HUES6 (cell line): ENCODE data around the gene TSC22D4.

ENCODE experiments used
- H3K27ac ChIP-seq: 2 replicates; pipeline ENCODE4 v1.7.0; 2013; ENCODE audit warnings: low read depth, mild to moderate bottlenecking, low read length, inconsistent platforms
- H3K27me3 ChIP-seq: 2 replicates; pipeline ENCODE4 v1.6.1; 2013; ENCODE audit warnings: low read length; ENCODE audit not compliant: control insufficient read depth, insufficient read depth
- H3K36me3 ChIP-seq: 2 replicates; pipeline ENCODE4 v1.6.1; 2013; ENCODE audit warnings: low read length; ENCODE audit not compliant: control insufficient read depth, insufficient read depth
- H3K4me1 ChIP-seq: 2 replicates; pipeline ENCODE4 v1.6.1; 2013; ENCODE audit warnings: low read length; ENCODE audit not compliant: control insufficient read depth, insufficient read depth
- H3K4me3 ChIP-seq: 2 replicates; pipeline ENCODE4 v1.5.1; 2013; ENCODE audit warnings: low read depth, low read length
- H3K9ac ChIP-seq: one replicate; pipeline ENCODE4 v1.6.1; 2013; ENCODE audit warnings: mild to moderate bottlenecking, low read length
- H3K9me3 ChIP-seq: 2 replicates; pipeline ENCODE4 v1.6.1; 2013; ENCODE audit warnings: low read depth, low read length; ENCODE audit not compliant: control insufficient read depth, insufficient read depth

TSC22D4 gene

DNA sequence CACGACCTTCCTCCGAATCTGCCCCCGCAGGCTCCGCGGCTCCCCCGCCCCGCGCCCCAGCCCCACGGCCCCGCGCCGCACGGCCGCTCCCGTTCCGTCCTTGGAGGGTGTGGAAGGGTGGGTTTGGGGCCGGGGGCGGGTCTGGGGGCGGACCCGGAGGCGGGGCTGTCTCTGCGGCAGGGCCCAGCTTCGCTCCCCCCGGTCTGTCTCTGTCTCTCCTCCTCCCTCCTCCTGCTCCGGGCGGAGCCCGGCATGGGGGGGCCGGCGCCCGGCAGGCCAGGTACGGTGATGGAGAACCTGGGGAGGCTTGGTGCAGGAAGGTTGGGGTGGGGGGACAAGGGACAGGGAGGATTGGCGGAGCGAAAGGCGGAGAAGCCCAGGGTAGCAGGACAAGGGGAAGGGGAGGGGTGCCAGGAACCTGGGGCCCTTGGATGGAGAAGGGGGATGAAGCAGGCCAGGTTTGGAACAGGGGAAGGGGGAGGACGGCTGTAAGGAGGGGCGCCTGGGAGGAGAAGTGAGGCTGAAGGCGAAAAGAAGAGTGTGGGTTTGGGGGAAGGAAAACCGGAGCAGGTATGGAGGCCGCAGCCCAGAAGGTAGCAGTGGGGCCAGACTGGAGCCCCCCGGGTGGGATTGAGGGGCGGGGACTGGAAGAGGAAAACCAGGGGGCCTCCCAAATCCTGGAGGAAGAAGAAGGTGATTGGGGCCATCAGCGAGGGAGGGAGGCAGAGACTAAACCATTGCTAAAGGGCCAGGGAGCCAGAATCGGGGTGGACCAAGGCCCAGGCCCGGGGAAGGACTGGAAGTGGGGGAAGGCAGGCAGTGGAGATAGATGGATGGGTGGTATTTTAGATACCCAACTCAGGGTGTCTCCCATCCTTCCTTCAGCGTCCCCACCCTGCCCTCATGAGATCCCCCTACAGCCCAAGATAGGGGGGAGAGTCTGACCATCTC is 5.0 kb upstream of the TSC22D4 start, which contains the start of gene NYAP1:
Gene NYAP1 (plus strand): TSS at position 206 of the 951 bp plus-strand sequence. CDS start 1,385 bp downstream, outside the sequence.
- Histone ChIP-seq H3K4me3 (peak within 1 kb of the TSS; percentile 90), H3K36me3 (0 out of 2 replicates have a peak, but pooled peaks cover 4% of the 10 kb centered on the region), H3K9me3 (no peaks in the 10 kb centered on the region), H3K27me3 (no peaks in the 10 kb centered on the region; the same call in 1 of the 2 replicates), H3K4me1 (peaks cover 29% of the 10 kb centered on the region), H3K9ac (peak within 1 kb of the TSS; percentile 38), H3K27ac (no peak within 1 kb of the TSS)

DNA sequence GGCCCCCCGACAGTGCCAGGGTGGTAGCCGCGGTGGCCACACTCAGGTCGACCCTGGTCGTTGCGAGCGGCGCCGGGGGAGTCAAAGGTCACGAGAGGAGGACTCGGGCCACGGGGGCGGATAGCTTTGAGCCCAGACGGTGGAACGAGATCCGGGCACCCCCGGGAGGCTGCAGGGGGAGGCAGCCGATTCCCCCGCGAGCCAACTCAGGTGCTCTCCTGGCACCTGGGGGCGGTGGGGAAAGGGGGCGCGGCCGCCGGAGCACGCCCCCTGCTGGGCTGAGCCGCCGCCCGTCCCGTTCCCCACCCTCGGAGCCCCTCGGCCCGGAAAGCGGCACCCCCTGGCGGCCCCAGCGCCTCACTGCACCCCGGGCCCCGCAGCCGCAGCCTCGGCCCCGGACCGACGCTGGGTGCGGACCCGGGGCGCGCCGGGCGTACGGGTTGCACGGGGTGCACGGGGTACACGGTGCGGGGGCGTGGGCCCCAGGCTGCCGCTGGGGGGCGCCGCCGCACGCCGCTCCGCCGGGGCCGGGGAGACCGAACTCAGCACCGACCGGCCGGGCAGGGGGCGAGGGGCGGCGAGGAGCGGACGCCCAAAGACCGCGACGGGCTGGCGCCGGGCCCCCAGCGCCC is 4.2 kb upstream of the TSC22D4 start:
- Histone ChIP-seq H3K36me3 (no peaks in the 10 kb centered on the region), H3K4me1 (peaks cover 29% of the 10 kb centered on the region), H3K27ac (no peak overlapping the region), H3K4me3 (peak overlapping the region; percentile 90), H3K9me3 (no peaks in the 10 kb centered on the region), H3K9ac (peak overlapping the region; percentile 29), H3K27me3 (no peaks in the 10 kb centered on the region; the same call in 1 of the 2 replicates)

DNA sequence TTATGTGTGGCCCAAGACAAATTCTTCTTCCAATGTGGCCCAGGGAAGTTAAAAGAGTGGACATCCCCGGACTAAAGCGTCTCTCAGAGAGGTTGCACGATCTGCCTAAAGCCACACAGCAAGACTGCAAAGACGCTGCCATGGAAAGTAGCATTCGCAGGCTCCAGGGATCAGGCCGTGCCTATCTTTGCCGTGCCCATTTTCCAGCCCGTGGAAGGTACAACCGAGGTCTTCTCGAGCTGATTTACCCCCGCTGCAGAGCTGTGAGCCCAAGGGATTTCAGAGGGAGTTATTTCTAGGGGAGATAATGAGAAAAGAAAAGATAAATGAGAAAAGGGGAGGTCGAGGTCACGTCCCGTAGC is 3.7 kb upstream of the TSC22D4 start:
- Histone ChIP-seq H3K9ac (peak overlapping the region; percentile 29), H3K36me3 (no peaks in the 10 kb centered on the region), H3K27ac (no peak overlapping the region), H3K27me3 (no peaks in the 10 kb centered on the region; the same call in 1 of the 2 replicates), H3K4me1 (peaks cover 29% of the 10 kb centered on the region), H3K4me3 (peak overlapping the region; percentile 90), H3K9me3 (no peaks in the 10 kb centered on the region)

DNA sequence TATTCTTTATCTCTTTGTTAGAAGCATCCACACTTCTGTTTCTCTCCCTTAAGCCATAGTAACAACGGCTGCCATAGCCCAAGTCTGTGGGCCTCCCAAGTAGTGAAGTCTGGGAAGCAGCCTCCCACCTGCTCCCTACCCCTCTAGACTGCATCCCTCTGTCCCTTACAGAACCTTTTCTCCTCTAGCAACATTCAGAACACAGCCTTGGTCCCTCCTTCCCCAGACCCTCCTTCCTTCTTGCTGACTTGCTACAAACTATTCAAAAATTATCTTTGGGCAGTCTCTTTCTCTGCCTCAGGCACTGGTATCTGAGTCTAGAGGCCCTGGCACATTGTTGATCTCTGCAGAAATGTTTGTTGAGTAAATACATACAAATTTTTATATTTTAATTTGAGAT is 2.5 kb upstream of the TSC22D4 start:
- no peaks in the 10 kb centered on the region for H3K36me3 ChIP-seq
- no peaks in the 10 kb centered on the region for H3K9me3 ChIP-seq
- H3K27ac ChIP-seq: no peak overlapping the region
- no peak overlapping the region for H3K4me3 ChIP-seq
- H3K9ac ChIP-seq: no peak overlapping the region
- peaks cover 29% of the 10 kb centered on the region for H3K4me1 ChIP-seq
- H3K27me3 ChIP-seq: no peaks in the 10 kb centered on the region; the same call in 1 of the 2 replicates

DNA sequence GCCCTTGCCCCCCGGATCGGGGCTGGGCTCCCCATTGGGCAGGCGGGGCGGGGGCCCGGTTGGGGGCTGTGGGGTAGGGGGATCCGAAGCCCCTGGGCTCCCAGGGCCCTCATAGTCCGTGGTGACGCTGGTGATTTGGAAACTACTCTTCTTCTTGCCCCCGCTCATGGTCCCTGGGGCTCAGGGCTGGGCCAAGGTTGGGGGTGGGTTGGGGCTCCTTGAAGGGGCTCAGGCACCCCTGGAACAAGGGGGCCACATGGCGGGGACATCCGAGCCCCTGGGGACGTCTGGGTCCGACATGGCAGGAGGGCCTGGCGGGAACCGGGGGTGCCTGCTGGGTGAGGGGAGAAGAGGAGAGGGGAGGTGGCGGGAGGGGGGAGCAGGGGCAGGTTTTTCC is 1.1 kb downstream of the TSC22D4 start:
- peak overlapping the region; percentile 85 for H3K4me3 ChIP-seq
- no peaks in the 10 kb centered on the region; the same call in 1 of the 2 replicates for H3K27me3 ChIP-seq
- H3K9me3 ChIP-seq: no peaks in the 10 kb centered on the region
- no peaks in the 10 kb centered on the region; the same call in 1 of the 2 replicates for H3K36me3 ChIP-seq
- H3K9ac ChIP-seq: peak overlapping the region; percentile 63
- peaks cover 17% of the 10 kb centered on the region for H3K4me1 ChIP-seq
- H3K27ac ChIP-seq: no peak overlapping the region

DNA sequence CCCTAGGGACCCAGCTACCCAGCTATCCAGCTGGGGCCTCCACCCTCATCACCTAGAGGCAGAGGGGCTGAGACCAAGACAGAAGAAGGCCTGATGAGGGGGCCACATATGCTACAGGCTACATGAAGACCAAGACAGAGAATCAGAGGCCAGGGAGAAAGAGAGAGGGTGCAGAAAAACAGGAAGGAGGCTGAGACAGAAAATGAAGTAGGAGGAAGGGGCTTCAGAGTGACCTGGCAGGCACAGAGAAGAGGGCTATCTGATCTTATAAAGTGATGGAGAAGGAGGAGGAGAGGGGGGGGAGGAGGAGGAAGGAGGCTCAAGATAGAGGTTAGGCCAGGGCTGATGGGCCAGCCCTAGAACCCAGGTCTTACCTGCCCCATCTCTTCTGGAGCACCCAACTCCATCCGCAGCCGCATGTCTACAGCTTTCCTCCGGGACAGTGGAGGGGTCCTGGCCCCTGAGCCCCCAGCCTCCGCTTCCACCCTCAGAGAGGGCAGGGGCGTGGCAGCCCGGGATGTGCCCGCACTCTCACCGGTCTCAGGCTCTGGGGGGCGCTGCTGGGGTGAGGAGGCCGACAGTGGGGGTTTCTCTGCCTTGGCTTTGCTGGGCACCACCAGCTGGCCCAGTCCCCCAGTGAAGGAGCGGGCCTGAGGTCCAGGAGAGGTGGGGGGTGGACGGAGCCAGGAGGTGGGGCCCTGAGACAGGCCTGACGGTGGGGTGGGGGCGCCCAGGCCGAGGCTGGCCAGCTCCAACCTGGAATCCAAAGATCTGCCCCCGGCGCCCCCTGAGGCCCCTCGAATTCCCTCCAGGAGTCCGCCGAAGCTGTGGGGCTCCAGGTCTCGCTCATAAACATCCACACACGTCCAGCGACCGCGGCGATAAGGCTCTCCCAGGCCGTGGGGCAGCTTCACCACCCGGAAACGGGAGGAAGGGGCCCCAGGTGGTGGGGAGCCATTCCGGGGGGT is 1.8 kb downstream of the TSC22D4 start:
- H3K4me1 ChIP-seq: peaks cover 17% of the 10 kb centered on the region
- no peak overlapping the region for H3K27ac ChIP-seq
- no peaks in the 10 kb centered on the region for H3K27me3 ChIP-seq
- H3K36me3 ChIP-seq: no peaks in the 10 kb centered on the region; the same call in 1 of the 2 replicates
- H3K9ac ChIP-seq: no peak overlapping the region
- no peaks in the 10 kb centered on the region for H3K9me3 ChIP-seq
- peak overlapping the region; percentile 85; the same call in 1 of the 2 replicates for H3K4me3 ChIP-seq

DNA sequence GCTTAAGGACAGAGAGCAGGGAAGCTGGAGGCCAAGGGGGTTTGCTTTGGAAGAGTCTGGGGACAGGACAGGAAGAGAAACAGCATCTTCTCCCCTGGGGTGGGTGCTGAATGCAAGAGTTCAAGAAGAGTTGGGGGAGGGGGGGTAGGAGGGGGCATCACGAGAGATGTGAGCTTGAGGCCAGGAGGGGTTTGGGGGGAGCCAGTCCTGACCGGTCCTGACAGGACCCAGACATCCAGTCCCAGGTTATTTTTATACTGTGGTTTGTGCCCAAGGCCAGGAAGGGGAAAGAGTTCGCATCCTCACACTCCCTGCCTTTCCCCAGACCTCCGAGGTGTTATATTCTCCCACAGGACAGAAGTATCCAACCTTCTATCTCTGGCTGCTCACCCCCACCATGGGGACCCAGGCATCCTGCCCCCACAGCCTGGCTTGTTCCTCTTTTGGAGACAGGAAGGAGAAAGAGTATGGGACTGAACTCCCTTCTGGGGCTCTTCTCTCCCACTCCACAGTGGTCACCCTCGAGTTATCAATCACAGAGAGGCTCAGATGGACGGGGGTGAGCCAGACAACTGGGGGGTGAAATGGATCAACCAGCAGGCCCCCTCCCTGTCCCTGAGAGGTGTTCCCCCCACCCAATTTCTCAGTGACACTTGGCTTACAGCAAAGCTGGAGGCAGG is 2.8 kb downstream of the TSC22D4 start:
- Histone ChIP-seq H3K36me3 (no peaks in the 10 kb centered on the region; the same call in 1 of the 2 replicates), H3K4me3 (peak overlapping the region; percentile 20; the same call in 1 of the 2 replicates), H3K4me1 (peaks cover 23% of the 10 kb centered on the region), H3K9ac (peak overlapping the region; percentile 19), H3K9me3 (no peaks in the 10 kb centered on the region), H3K27me3 (no peaks in the 10 kb centered on the region), H3K27ac (no peak overlapping the region)

DNA sequence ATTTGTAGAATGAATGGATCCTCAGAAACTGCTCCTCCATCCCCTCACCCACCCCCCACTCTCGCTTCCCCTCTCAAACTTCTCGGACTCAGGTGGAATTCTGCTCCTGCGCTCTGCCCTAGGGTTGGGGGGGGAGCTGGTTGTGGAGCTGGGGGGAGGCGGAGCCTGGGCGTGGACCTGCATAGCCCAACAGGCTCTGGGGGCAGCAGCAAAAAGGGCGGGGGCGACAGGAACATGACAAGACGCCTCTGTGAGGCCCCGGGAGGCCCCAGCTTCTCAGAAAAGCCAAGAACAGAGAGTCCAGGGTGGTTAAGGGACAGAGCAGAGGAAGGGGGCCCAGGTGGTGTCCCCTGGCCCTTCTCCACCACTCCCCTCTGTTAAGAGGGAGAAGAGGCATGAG is 3.5 kb downstream of the TSC22D4 start:
- Histone ChIP-seq H3K9ac (peak overlapping the region; percentile 19), H3K27ac (no peak overlapping the region), H3K4me1 (peaks cover 23% of the 10 kb centered on the region), H3K4me3 (peak overlapping the region; percentile 20; the same call in 1 of the 2 replicates), H3K36me3 (no peaks in the 10 kb centered on the region; the same call in 1 of the 2 replicates), H3K27me3 (no peaks in the 10 kb centered on the region), H3K9me3 (no peaks in the 10 kb centered on the region)

DNA sequence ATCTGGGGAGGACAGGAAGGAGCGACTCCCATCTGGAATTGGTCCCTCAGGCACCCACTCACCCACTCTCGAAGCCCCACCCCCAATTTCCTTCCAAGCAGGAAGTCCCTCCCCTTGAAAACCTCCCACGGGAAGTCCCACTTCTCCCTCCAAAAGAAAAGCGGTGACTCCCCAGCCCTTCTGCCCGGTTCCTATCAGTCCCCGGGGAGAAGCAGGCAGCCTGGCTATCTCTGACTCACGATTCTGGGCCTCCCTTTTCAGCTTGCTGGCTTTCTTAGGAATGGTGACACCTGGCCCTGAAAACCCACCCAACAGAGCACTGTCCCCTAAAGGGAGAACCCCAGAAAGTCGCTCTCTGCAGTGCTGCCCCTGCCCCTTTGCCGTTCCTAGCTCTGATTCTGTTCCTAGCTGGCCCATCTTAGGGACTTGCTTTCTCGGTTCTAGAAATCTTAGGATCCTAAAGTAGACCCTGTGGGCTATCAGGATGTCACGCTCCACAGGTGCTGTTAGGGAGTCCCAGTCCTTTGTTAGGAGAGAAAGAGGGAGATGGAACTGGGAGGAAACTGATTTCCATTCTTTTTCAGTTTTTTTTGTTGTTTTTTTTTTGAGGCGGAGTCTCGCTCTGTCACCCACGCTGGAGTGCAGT is 6.0 kb downstream of the TSC22D4 start:
- Histone ChIP-seq H3K27ac (no peak overlapping the region), H3K27me3 (no peaks in the 10 kb centered on the region), H3K4me3 (no peak overlapping the region), H3K36me3 (no peaks in the 10 kb centered on the region; the same call in 1 of the 2 replicates), H3K9me3 (no peaks in the 10 kb centered on the region), H3K9ac (no peak overlapping the region), H3K4me1 (peaks cover 27% of the 10 kb centered on the region)
